ENCODE results near the gene GRK5.

- TF ChIP-seq CTCF (conservative IDR thresholded peaks at IDR 0.05; ENCODE audit: low read depth, low read length) (no peak), EZH2 (IDR thresholded peaks at IDR 0.05; ENCODE audit: low read length, unreplicated experiment) (no peak), EZH2phosphoT487 (IDR thresholded peaks at IDR 0.05; ENCODE audit: borderline replicate concordance, low read length) (no peak)
Measured at GRCh38 chr10:119190954-119191785, 16.2 kb upstream of the GRK5 start.
